Tibial artery (tissue), 4 donors: ENCODE measurements around the gene RPE65.

Experiments
- DNase-seq, 2 donors: peaks; one replicate each; pipeline ENCODE4 v3.0.0-alpha.2; 2019
- H3K27ac ChIP-seq, 2 donors: fragments of 200-600 bp; sonication (generic) in 1 of 2; 1 replicate in 1 of 2; 2 replicates in 1 of 2; pipeline ENCODE4 v1.5.1; 2018 to 2019; ENCODE audit warnings: mild to moderate bottlenecking in 1 of 2
- H3K27me3 ChIP-seq, 2 donors: fragments of 200-600 bp; sonication (generic) in 1 of 2; one replicate each; pipeline versions ENCODE4 v1.5.1 to v1.6.0; 2016 to 2019
- H3K36me3 ChIP-seq, 3 donors: fragments of 200-600 bp; sonication (generic) in 2 of 3; one replicate each; pipeline ENCODE4 v1.5.1; 2016 to 2019; ENCODE audit warnings: mild to moderate bottlenecking in 2 of 3
- H3K4me1 ChIP-seq, 4 donors: fragments of 200-600 bp; sonication (generic) in 2 of 4; 1 replicate in 3 of 4; 2 replicates in 1 of 4; pipeline ENCODE4 v1.5.1; 2016 to 2019
- H3K4me3 ChIP-seq, 2 donors: fragments of 200-600 bp; sonication (generic) in 1 of 2; 1 replicate in 1 of 2; 2 replicates in 1 of 2; pipeline ENCODE4 v1.5.1; 2018 to 2019; ENCODE audit warnings: mild to moderate bottlenecking in 2 of 2
- H3K9me3 ChIP-seq, 3 donors: fragments of 200-600 bp; sonication (generic) in 1 of 3; one replicate each; pipeline ENCODE4 v1.5.1; 2016 to 2019
- CTCF ChIP-seq, 2 experiments: fragments of 200-600 bp in 1 of 2; fragments of 450-650 bp in 1 of 2; IDR thresholded peaks; one replicate each; pipeline ENCODE4 v1.5.1; 2017 to 2019; ENCODE audit warnings: antibody characterized with exemption in 2 of 2, mild to moderate bottlenecking in 1 of 2, moderate library complexity in 1 of 2
- intact Hi-C: fragments of 100-400 bp; cut with DNase I; formaldehyde crosslinking; loops from one replicate; pipeline ENCODE4 v1.15.0; 2023; ENCODE audit warnings: low total_unique reads

The RPE65 gene

GRCh38 chr1:68383092-68383491 is 66.7 kb downstream of the RPE65 start:
- no peak overlapping the region for H3K27ac ChIP-seq
- intact Hi-C loops, result no loop called here
- no peaks in the 10 kb centered on the region for H3K27me3 ChIP-seq
- no peak for DNase-seq
- H3K4me3 ChIP-seq, result no peak overlapping the region
- no peak for TF ChIP-seq CTCF (IDR thresholded peaks at IDR 0.05)
- H3K9me3 ChIP-seq, result no peaks in the 10 kb centered on the region
- H3K36me3 ChIP-seq, result no peaks in the 10 kb centered on the region
- H3K4me1 ChIP-seq, result peaks cover 0 to 15% (median 9%) of the 10 kb centered on the region in 4 donors

GRCh38 chr1:68379085-68379478 is 70.7 kb downstream of the RPE65 start:
- H3K27ac ChIP-seq, result no peak overlapping the region
- H3K4me1 ChIP-seq, result peaks cover 0 to 4% (median 3%) of the 10 kb centered on the region in 4 donors
- H3K36me3 ChIP-seq, result no peaks in the 10 kb centered on the region
- intact Hi-C loops, result no loop called here
- H3K9me3 ChIP-seq, result no peaks in the 10 kb centered on the region
- H3K4me3 ChIP-seq, result no peak overlapping the region
- no peaks in the 10 kb centered on the region for H3K27me3 ChIP-seq
- no peak for DNase-seq
- TF ChIP-seq CTCF (IDR thresholded peaks at IDR 0.05), result no peak
